HCT116 (cell line): Measurements from ENCODE around the gene CDH13.

ENCODE experiments used
- EGR1 ChIP-seq: IDR thresholded peaks from 2 replicates; pipeline ENCODE4 v1.6.1; 2012; ENCODE audit warnings: low read depth
- POLR2A ChIP-seq: IDR thresholded peaks from 2 replicates; pipeline ENCODE4 v1.7.0; 2011; ENCODE audit warnings: borderline replicate concordance; ENCODE audit not compliant: insufficient read depth, insufficient read length; ENCODE audit errors: extremely low read depth
- POLR2AphosphoS5 ChIP-seq: IDR thresholded peaks from 2 replicates; pipeline ENCODE4 v1.6.1; 2011; ENCODE audit warnings: mild to moderate bottlenecking, low read depth, low read length, moderate library complexity
- RAD21 ChIP-seq: IDR thresholded peaks from 2 replicates; pipeline ENCODE4 v1.6.1; 2012; ENCODE audit warnings: low read depth, mild to moderate bottlenecking
- ZNF274 ChIP-seq: fragments of 200-500 bp; sonication (Bioruptor generic); IDR thresholded peaks from 2 replicates; pipeline ENCODE4 v1.6.1; 2014; ENCODE audit warnings: mild to moderate bottlenecking, low read depth, low read length, inconsistent platforms
- TF ChIP-seq, protein P1 (sequence below), 3 experiments: fragments of 200-600 bp in 1 of 3; sonication (generic) in 1 of 3; IDR thresholded peaks in 2 of 3; conservative IDR thresholded peaks in 1 of 3; 2 replicates each; pipeline ENCODE4 v1.5.1; 2012 to 2017; ENCODE audit warnings: low read depth in 2 of 3, low read length in 2 of 3, antibody characterized with exemption in 1 of 3, borderline replicate concordance in 1 of 3, control low read depth in 1 of 3, mild to moderate bottlenecking in 1 of 3, mixed read lengths in 1 of 3, mixed run types in 1 of 3, moderate library complexity in 1 of 3; ENCODE audit not compliant: insufficient read depth in 1 of 3
- TF ChIP-seq, protein P2 (sequence below): IDR thresholded peaks from 2 replicates; pipeline ENCODE4 v1.6.1; 2012; ENCODE audit warnings: low read depth

DNA sequence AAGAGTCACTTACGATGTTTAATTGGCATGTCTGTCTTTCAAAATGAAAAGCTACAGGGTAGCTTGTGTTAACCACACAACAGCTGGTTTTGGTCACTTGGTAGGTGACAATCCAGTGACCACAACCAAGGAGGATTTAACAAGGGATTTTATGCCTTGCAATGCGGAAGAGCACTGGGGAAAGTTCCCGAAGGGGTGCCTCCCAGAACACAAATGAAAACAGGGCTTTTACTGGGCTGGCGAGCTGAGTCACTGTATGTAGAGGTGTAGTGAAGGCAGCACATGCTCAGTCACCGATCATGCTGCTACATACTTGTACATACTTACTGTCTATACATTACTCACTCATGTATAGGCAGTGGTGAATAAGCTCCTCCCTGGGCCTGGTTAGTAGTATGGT, 483.5 kb downstream of the CDH13 start:
- TF ChIP-seq, protein P1, sequence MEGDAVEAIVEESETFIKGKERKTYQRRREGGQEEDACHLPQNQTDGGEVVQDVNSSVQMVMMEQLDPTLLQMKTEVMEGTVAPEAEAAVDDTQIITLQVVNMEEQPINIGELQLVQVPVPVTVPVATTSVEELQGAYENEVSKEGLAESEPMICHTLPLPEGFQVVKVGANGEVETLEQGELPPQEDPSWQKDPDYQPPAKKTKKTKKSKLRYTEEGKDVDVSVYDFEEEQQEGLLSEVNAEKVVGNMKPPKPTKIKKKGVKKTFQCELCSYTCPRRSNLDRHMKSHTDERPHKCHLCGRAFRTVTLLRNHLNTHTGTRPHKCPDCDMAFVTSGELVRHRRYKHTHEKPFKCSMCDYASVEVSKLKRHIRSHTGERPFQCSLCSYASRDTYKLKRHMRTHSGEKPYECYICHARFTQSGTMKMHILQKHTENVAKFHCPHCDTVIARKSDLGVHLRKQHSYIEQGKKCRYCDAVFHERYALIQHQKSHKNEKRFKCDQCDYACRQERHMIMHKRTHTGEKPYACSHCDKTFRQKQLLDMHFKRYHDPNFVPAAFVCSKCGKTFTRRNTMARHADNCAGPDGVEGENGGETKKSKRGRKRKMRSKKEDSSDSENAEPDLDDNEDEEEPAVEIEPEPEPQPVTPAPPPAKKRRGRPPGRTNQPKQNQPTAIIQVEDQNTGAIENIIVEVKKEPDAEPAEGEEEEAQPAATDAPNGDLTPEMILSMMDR (IDR thresholded peaks at IDR 0.05 in 2 of 3, conservative IDR thresholded peaks at IDR 0.05 in 1 of 3; ENCODE audit: borderline replicate concordance in 1 of 3, insufficient read depth in 1 of 3, low read depth in 2 of 3, low read length in 2 of 3): no peak
- TF ChIP-seq POLR2AphosphoS5 (no peak), POLR2A (no peak), EGR1 (no peak), RAD21 (no peak), ZNF274 (no peak)
- TF ChIP-seq, protein P2, sequence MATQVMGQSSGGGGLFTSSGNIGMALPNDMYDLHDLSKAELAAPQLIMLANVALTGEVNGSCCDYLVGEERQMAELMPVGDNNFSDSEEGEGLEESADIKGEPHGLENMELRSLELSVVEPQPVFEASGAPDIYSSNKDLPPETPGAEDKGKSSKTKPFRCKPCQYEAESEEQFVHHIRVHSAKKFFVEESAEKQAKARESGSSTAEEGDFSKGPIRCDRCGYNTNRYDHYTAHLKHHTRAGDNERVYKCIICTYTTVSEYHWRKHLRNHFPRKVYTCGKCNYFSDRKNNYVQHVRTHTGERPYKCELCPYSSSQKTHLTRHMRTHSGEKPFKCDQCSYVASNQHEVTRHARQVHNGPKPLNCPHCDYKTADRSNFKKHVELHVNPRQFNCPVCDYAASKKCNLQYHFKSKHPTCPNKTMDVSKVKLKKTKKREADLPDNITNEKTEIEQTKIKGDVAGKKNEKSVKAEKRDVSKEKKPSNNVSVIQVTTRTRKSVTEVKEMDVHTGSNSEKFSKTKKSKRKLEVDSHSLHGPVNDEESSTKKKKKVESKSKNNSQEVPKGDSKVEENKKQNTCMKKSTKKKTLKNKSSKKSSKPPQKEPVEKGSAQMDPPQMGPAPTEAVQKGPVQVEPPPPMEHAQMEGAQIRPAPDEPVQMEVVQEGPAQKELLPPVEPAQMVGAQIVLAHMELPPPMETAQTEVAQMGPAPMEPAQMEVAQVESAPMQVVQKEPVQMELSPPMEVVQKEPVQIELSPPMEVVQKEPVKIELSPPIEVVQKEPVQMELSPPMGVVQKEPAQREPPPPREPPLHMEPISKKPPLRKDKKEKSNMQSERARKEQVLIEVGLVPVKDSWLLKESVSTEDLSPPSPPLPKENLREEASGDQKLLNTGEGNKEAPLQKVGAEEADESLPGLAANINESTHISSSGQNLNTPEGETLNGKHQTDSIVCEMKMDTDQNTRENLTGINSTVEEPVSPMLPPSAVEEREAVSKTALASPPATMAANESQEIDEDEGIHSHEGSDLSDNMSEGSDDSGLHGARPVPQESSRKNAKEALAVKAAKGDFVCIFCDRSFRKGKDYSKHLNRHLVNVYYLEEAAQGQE: no peak
